HG02884 (cell line): ENCODE measurements around the gene WRAP73.

ENCODE experiments used
- ATAC-seq: cut with Tn5 transposase; IDR thresholded peaks from one replicate; pipeline ENCODE4 v1.9.1; 2021; ENCODE audit warnings: mild to moderate bottlenecking, moderate library complexity; ENCODE audit not compliant: unreplicated experiment

The WRAP73 gene, protein sequence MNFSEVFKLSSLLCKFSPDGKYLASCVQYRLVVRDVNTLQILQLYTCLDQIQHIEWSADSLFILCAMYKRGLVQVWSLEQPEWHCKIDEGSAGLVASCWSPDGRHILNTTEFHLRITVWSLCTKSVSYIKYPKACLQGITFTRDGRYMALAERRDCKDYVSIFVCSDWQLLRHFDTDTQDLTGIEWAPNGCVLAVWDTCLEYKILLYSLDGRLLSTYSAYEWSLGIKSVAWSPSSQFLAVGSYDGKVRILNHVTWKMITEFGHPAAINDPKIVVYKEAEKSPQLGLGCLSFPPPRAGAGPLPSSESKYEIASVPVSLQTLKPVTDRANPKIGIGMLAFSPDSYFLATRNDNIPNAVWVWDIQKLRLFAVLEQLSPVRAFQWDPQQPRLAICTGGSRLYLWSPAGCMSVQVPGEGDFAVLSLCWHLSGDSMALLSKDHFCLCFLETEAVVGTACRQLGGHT

DNA sequence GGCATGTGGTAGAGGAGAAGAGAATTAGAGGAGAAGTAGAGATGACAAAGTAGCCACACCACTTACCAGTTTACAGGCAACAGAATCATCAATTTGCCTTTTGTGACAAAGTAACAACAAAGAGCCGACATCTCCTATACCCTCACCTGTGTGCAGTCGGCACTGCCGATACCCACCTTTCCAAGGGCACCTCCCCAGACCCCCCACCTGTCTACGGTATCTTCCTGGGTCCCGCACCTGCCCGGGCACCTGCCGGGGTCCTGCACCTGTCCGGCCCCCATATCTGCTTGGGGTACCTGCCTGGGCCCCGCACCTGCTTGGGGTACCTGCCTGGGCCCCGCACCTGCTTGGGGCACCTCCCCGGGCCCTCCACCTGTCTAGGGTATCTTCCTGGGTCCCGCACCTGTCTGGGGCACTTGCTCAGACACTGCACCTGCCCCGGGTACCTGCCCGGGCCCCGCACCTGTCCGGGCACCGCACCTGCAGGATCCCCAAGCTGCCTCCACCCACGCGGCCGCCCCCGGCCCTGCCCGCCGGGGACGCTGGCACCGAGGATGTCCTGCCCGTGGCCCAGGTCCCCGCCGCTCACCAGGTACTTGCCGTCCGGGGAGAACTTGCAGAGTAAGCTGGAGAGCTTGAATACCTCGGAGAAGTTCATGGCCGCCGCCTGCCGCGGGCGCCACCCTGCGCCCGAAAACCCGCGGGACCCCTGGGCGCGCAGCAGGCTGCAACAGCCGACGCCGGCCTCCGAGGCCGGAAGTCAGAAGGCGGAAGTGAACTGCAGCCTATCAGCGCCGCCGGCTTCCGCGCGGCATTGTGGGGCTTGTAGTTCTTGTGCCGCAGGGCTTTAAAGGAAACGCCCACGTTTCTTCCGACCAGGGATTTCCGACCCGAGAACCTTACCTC is at the start of gene WRAP73:
Gene WRAP73 (minus strand): TSS at position 762 of the 906 bp plus-strand sequence. CDS start 104 bp downstream, at position 658.
- peak; percentile 73 for ATAC-seq

DNA sequence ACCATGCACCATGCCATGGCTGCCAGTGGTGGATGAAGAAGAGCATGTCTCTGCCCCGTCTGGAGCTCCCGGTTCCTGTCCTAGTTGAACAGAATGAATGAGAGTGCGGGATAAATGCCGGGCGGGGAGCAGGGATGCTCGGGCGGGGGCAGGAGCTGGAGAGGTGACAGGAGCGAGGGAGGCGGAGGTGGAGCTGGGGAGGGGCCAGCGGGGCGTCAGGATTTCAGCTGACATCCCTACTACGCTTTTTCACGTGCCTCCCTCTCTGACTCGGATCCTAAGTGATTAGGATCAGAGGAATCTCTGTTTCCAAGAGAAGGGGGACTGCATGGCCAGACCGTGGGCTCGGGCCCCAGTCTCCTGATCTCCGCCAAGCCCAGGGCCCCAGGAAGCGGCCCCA is 49.7 kb upstream of the WRAP73 start:
- ATAC-seq = no peak

DNA sequence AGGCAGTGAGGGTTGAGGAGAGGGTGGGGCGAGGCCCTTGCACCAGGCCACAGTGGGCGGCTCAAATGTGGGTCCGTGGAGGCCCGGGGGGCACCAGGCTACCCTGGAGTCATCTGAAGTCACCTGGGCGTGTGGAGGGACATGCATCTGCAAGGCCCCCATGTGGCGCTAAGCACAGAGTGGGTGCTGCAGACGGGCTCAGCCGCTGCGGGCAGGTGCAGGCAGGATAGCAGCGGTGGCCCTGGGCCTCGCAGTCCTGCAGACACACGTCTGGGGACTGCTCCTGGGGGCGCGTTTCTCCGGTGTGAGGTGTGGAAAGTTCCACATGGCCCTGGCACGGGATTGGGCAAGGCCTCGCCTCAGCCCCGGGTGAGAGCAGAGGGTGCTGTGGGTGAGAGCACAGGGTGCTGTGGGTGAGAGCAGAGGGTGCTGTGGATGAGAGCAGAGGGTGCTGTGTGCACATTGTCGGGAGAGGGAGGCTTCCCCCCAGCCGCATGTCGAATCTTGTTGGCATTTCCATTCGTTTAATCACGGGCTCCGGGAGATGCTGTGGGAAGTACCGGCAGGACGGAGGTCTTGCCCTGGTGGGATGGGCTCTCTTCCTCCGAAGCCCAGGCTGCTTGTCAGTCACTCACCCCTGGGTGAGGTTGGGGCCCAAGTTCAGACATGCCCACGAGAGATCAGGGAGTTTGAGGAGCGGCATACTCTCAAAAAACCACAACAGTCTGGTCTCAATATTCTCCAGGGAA is 48.9 kb upstream of the WRAP73 start:
- no peak for ATAC-seq

DNA sequence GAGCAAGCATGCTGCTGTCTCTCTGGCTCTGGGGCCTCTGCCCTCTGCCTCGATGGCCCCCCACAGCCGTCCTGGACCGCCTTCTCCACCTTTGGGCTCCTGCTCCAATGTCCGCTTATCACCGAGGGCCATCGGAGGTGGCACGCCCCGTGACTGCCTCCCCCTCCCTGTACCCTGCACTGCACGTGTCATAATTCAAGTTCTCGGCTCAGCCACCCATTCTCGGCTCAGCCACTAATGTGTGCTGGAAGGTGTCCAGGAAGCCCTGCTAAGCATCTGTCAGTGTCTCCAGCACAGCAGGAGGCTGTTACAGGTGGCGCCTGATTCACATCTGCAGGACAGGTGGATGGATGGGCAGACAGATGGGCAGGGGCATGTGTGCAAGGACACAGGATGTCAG is 47.9 kb upstream of the WRAP73 start:
- no peak for ATAC-seq

DNA sequence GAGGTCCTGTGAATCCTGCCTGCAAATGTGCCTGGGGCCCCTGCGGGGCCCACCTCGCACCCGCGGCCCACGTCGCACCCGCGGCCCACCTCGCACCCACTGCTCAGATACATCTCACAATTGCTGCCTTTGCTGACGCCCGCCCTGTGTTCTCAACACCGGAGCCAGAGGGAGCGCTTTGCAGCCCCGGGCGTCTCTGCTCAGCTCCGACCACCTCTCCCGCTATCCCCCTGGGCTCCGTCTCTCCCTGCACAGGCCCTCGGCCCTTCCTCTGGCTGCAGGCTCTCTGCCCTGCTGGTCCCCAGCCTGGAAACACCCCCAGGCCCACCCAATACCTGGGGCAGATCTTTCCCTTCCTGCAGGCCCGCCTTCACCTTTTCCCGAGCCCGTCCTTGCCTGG is 47.2 kb upstream of the WRAP73 start:
- ATAC-seq = no peak

DNA sequence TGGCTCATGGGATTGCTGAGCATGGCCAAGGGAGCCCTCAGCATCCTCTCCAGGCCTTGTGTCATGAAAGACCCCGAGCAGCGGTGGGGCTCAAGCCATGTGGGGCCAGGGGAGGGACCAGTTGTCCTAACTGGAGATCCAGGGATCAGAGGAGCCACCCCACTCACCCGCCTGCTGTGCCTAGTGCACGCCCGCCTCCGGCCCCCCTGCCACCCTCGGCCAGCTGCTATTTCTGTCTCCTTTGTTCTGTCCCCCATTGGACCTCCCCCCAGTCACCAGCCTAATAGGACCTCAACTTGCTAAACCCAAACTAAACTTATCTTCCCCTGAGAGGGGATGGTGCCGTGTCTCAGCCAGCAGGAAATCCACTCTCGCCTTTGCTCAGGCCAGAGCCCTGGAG is 46.8 kb upstream of the WRAP73 start:
- no peak for ATAC-seq

DNA sequence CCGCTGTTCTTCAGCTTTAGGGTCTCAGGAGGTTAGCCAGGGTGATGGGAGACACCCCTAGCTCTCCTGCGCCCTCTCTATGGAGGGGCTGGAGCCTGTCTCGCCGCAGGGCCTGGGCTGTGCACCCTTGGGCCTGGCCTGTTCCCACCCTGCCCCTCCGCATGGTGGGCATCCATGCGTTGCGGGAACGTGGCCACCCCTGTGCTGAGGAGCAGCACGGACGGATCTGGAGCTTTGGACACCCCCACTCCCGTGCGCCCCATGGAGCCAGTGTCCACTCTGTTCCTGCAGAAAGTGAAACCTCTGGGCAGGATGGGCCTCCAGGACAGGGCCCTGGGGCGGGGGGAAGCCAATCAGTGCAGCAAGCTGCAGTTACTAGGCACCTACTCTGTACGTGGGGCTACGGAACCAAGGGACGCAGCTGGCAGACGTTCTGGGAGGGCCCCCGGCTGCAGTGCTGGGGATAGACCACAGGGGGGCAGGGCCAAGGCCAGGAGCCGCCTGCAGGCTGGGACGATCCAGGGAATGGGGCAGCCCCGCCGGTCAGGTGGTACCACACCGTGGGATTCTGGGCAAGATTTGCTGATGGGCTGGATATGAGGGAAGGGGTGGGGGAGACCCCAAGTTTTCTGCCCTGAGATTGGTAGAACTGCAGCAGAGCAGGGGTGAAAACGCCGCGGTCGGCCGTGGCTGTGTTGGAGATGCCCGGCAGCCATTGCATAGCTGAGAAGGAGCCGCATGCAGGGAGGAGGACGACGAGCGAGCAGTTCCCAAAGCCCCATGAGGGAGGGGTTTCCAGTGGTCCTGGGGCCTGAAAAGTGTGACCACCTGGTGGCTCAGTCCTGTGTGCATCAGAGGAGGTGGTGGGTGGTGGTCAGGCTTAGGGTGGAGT is 45.7 kb upstream of the WRAP73 start:
- no peak for ATAC-seq

DNA sequence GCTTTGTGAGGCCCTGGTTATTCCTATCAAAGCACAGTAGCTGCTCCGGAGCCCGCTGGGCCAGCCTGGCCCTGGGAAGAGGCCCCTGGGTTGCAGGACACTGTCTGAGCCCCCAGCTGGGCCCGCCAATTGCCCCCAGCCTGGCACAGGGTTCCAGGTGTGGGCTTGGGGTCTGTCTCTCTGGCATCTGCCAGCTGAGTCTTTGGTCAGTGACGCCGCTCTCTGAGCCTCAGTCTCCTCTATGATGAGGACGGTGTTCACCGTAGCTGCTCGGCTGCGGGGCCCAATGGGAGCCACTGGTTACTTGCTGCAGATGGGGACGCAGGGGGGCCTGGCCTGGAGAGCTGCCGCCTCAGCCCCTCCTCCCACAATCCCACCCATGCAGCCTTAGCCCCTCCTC is 43.4 kb upstream of the WRAP73 start:
- ATAC-seq = no peak

DNA sequence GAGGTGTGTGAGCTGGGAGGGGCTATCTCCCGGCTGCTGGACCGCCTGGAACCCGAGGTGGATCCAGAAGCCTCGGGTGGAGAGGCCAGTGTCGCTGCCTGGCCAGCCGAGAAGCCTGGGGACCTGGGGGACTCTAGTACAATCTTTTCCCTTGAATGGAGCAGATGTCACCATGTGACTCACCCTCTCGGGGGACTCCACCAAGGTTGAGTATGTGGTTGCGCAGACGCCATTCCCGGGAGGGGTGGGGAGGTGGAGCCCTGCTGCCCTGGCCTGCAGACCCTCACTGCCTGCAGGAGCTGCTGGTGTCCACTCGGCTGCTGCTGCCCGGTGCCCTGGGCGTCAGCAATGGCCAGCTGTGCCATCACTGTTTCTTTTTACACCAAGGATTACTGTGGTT is 42.7 kb upstream of the WRAP73 start:
- no peak for ATAC-seq

DNA sequence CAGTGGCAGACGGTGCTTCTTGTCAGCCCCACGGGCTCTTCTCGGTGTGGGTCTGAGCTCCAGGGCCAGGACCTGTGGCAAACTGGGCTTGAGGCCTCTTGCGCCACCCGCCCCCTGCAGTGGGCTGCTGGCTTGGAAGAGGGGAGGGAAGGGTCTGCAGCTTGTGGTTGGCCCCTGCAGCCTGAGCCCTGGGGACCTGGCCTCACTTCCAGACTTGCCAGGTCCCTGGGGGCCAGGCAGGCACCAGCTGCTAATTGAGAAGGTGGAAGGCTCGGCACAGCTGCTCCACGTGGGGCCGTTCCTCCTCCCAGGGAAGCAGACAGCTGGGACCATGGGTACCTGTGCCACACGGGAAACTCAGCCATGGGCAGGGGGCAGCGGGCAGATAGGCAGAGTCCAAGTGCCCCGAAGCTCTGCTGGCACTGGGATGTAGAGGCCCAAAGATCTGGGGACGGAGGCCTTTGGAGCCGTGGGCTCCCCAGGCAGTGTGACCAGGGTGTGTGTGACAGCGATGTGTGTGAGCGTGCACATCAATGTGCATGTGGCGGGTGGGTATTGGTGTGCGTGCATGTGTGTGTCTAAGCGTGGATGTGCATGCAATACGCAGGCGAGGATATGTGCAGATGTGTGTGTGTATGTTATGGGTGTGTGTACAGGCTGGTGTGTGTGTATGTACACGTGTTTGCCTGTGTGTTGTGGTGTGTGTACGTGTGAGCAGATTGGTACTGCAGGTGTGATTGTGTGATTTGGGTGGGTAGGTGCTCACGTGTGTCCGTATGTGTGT is 41.7 kb upstream of the WRAP73 start:
- ATAC-seq = no peak

DNA sequence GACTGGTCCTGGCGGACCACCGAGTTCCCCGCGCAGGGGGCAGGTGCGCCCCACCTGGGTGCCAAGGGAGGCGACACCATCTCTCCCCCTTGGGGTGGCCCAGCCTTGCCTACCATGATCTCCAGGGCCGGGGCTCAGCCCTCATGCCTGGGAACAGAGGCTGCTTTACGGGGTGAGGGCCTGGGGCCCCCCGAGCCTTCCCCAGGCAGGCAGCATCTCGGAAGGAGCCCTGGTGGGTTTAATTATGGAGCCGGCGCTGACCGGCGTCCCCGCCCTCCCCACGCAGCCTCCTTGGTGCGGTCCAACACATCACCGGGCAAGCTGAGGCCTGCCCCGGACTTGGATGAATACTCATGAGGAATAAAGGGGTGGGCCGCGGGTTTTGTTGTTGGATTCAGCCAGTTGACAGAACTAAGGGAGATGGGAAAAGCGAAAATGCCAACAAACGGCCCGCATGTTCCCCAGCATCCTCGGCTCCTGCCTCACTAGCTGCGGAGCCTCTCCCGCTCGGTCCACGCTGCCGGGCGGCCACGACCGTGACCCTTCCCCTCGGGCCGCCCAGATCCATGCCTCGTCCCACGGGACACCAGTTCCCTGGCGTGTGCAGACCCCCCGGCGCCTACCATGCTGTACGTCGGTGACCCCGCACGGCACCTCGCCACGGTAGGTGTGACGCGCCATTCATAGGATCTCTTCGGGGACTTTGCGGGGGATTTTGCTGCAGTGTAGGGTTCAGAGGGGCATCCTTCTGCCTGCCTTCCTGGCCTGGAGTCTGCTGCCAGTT is 40.6 kb upstream of the WRAP73 start:
- ATAC-seq = no peak

DNA sequence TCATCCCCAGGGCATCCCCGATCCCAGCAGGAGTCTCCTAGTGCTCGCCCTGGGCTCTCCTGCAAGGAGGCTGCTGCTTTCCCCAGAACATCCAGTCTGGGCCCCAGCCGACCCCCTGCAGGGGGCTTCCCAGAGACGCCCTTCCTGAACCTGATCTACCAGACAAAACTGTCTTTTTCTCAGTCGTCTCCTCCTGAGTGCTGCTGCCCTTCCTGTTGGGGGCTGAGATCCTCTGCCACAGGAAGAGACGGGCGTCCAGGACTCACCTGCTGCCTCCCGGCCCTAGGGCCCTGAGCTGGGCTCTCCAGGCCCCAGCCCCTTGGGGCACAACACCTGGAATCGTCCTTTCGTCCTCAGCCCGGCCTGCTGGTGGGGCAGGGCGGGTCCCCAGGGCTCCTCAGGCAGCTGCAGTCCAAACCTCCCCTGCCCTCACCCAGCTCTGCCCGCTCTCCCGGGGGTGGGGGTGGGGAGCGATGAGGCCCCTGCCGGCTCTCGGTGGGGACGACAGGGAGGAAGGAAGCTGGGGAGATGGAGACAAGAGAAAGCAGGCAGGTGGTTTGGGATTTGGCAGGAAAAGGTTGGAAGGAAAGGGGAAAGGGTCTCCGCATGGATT is 39.3 kb upstream of the WRAP73 start:
- no peak for ATAC-seq

DNA sequence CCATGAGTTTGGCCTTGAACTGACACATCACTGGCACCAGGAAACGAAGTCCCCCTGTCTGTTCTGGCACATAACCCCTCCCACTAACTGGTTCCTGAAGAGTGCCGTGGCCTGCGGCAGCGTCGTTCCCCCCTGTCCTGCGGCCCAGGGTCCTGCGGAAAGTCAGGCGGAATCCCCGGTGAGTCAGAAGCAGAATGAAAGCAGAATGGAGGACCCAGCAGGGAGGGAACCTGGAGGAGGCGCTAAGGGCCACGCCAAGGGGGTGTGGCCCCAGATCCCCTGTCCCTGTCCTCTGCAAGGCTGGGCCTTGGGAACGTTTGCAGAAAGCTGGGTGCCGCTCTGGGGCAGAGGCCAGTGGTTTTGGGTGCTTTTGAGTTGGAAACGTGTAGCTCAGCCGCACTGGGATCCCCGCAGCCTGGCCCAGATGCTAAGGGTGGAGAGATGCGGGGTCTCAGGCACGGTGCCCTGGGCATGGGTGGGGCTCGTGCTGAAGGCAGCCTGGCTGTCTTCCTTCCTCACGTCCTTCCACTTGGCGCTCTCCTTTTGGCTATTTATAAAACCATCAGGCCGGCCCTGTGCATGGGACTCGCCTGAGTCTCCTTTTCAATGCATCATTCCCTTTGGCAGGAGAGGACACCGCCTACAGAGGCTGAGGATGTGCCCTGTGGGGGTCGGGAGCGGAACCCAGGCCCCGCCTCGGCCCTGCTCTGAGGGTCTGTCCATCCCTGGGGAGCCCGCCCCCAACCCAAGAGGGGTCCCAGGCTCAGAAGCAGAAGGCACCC is 38.6 kb upstream of the WRAP73 start:
- no peak for ATAC-seq

DNA sequence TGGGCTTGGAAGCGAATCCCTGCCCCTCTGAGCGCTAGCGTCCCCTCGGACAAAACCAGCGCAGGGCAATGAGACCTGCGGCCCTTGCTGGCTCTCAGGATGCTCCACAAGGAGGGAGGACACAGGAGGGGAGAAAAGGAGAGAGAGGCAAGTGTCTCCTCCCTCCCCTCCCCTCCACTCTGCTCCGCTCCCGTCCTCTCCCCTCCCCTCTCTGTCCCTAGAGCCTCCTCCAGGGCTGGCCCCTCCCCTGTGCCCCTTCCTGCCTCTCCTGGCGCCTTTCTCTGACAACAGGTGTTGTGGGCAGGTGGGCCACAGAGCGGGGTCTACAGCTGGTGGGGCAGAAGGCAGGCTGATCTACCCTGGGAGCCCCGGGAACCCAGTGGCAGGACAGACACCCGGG is 37.6 kb upstream of the WRAP73 start:
- ATAC-seq = no peak

DNA sequence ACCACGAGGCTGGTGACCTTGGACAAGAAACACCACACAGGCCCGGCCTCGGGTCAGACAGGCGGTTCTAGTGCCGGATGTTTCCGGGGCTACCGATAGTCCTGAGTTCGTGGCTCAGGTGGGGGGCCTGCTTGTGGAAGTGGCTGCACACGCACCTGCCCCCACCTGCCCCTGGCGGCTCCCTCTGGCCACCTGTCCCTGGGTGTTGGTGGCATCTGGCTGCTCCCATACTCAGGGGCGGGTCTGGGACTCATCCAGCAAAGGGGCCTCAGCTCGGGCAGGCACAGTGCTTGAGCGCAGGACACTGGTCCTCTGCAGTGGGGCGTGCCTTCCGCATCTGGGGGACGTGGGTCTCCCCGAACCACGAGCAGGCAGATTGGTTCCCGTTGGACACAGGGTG is 36.0 kb upstream of the WRAP73 start:
- no peak for ATAC-seq

DNA sequence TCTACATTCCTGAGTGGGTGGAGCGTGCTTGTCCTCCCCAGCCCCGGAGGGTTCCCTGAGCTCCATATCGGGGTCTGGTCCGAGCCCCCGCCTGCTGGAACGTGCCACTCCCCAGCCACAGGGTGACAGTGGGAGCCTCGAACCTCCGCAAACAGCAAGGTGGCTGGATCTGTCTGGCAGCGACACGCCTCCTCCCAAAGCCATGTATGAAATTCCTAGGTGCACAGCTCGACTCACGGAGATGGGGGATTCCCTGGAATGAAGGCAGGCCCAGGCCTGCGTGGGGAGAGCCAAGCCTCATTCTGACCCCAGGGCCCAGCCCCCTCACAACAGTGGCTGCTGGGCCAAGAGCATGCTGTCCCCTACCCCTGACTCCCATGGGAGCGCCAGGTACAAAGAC is 35.3 kb upstream of the WRAP73 start:
- no peak for ATAC-seq

DNA sequence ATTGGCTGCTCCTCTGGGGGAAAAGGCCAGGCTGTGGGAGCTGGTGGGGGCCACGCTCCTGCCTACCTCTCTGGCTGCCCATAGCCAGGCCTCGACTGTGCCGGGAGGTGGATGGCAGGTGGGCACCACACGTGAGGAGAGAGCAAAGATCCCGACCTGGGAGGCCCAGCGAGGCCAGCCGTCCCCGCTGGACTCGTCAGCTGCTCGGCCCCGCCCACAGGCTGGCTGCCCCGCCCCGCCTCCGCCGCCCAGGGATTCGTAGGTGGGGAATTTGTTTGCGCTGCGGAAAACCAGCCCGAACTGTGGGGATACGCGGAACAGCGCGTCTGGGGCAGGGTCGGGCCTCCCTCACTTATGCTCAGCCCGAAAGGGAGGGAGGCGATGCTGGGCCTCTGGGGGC is 34.1 kb upstream of the WRAP73 start:
- ATAC-seq = no peak
